ENCODE measurements around the gene CD83. TPM values are rescaled to one million over a fixed set of nuclear protein-coding genes. Genes with fewer than 3 reads are reported as not detected.

Gene CD83
- total RNA-seq, 1 donor from 2014 or later, result 1.8 TPM

DNA sequence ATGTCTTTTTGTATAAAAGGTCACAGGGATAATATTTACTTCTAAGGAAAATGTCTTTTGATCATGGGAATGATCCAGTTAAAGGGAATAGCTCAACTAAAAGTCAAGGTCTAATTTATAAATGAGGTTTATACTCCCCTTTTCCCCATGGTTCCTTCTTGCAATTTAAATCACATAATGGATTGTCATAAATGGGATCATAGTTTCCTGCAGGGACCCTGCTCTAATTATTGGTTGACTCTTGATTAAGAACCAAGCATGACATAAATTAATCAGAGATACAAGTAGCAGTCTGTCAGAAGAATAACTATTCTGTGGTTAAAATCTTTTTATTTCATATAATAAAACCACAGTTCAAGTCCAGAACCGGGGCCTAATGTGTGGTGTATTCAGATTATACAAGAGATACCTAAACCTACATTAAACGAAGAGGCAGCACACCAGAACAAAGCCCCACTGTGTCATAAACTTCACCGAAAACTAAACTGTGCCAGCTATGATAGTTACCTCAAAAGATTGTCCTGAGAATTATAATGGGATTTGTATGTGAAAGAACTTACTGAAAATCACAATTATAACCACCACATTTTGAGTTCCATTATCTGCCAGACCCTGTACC lies 43.0 kb upstream of the CD83 start:
- no peaks in the 10 kb centered on the region for H3K27me3 ChIP-seq (ENCODE audit: low read depth)
- peaks cover 12% of the 10 kb centered on the region for H3K4me1 ChIP-seq
- H3K9me3 ChIP-seq (replicated peaks), result no peaks in the 10 kb centered on the region
- H3K36me3 ChIP-seq, result no peaks in the 10 kb centered on the region
- TF ChIP-seq, protein P1, sequence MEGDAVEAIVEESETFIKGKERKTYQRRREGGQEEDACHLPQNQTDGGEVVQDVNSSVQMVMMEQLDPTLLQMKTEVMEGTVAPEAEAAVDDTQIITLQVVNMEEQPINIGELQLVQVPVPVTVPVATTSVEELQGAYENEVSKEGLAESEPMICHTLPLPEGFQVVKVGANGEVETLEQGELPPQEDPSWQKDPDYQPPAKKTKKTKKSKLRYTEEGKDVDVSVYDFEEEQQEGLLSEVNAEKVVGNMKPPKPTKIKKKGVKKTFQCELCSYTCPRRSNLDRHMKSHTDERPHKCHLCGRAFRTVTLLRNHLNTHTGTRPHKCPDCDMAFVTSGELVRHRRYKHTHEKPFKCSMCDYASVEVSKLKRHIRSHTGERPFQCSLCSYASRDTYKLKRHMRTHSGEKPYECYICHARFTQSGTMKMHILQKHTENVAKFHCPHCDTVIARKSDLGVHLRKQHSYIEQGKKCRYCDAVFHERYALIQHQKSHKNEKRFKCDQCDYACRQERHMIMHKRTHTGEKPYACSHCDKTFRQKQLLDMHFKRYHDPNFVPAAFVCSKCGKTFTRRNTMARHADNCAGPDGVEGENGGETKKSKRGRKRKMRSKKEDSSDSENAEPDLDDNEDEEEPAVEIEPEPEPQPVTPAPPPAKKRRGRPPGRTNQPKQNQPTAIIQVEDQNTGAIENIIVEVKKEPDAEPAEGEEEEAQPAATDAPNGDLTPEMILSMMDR (IDR thresholded peaks at IDR 0.05; ENCODE audit: borderline replicate concordance), result no peak
- H3K27ac ChIP-seq (replicated peaks), result peak overlapping the region; percentile 69
- H3K4me3 ChIP-seq, result peak overlapping the region; percentile 61
- DNase-seq, result no peak
- intact Hi-C loops (cut with micrococcal nuclease), result no loop called here

- DNase-seq, result no peak
- Histone ChIP-seq H3K4me3 (peak overlapping the region; percentile 61), H3K9me3 (replicated peaks) (no peaks in the 10 kb centered on the region), H3K4me1 (peaks cover 12% of the 10 kb centered on the region), H3K27me3 (ENCODE audit: low read depth) (no peaks in the 10 kb centered on the region), H3K36me3 (no peaks in the 10 kb centered on the region), H3K27ac (replicated peaks) (peak overlapping the region; percentile 69)
- intact Hi-C loops (cut with micrococcal nuclease), result no loop called here
- TF ChIP-seq, protein P1 (IDR thresholded peaks at IDR 0.05; ENCODE audit: borderline replicate concordance), result no peak
Observed at GRCh38 chr6:14075095-14075503, 42.5 kb upstream of the CD83 start.

DNA sequence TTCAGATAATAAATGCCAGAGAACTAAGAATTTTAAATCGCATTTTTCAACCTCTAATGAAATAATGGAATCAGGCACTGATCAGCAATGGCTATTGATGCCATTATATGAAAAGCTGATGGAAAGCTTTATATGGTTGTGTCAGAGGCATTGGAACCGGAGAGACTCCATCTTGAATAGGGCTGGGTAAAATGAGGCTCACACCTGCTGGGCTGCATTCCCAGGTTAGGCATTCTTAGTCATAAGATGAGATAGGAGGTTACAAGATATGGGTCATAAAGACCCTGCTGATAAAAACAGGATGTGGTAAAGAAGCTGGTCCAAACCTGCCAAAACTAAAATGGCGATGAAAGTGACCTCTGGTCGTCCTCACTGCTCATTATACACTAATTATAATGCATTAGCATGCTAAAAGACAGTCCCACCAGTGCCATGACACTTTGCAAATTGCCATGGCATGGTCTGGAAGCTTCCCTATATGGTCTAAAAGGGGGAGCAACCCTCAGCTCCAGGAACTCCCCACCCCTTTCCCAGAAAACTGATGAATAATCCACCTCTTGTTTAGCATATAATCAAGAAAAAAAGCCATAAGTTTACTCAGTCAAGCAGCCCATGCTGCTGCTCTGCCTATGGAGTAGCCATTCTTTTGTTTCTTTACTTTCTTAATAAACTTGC lies 40.2 kb upstream of the CD83 start:
- H3K27me3 ChIP-seq (ENCODE audit: low read depth), result no peaks in the 10 kb centered on the region
- intact Hi-C loops (cut with micrococcal nuclease), result no loop called here

DNA sequence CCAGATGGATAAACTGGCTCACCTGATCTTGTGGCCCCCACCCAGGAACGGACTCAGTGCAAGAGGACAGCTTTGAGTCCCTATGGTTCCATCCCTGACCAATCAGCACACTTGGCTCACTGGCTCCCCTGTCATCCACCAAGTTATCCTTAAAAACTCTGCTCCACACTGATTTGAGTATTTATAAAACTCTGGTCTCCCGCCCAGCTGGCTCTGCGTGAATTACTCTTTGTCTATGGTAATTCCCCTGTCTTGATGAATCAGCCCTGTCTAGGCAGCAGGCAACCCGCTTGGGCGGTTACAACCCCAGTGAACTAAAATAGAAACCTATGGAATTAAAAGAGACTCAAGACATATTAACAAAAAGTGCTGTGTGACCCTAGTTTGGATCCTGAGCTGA lies 38.1 kb upstream of the CD83 start:
- DNase-seq, result peak; percentile 47

More for the DNA sequence above, 40.2 kb upstream of the CD83 start:
- Histone ChIP-seq H3K27ac (replicated peaks) (no peak overlapping the region), H3K9me3 (replicated peaks) (no peaks in the 10 kb centered on the region), H3K4me3 (no peak overlapping the region), H3K36me3 (no peaks in the 10 kb centered on the region), H3K4me1 (peaks cover 12% of the 10 kb centered on the region)
- TF ChIP-seq, protein P1 (IDR thresholded peaks at IDR 0.05; ENCODE audit: borderline replicate concordance), result no peak
- no peak for DNase-seq

GRCh38 chr6:14079971-14080370 lies 37.6 kb upstream of the CD83 start:
- Histone ChIP-seq H3K27ac (replicated peaks) (no peak overlapping the region), H3K27me3 (ENCODE audit: low read depth) (peaks cover under 1% of the 10 kb centered on the region), H3K9me3 (replicated peaks) (no peaks in the 10 kb centered on the region), H3K36me3 (no peaks in the 10 kb centered on the region), H3K4me3 (no peak overlapping the region), H3K4me1 (peaks cover 6% of the 10 kb centered on the region)
- TF ChIP-seq, protein P1 (IDR thresholded peaks at IDR 0.05; ENCODE audit: borderline replicate concordance), result no peak
- intact Hi-C loops (cut with micrococcal nuclease), result no loop called here
- no peak for DNase-seq

More for the DNA sequence above, 38.1 kb upstream of the CD83 start:
- Histone ChIP-seq H3K27me3 (ENCODE audit: low read depth) (no peaks in the 10 kb centered on the region), H3K27ac (replicated peaks) (no peak overlapping the region), H3K36me3 (no peaks in the 10 kb centered on the region), H3K4me1 (peaks cover 12% of the 10 kb centered on the region), H3K4me3 (no peak overlapping the region), H3K9me3 (replicated peaks) (no peaks in the 10 kb centered on the region)
- TF ChIP-seq, protein P1 (IDR thresholded peaks at IDR 0.05; ENCODE audit: borderline replicate concordance), result no peak
- intact Hi-C loops (cut with micrococcal nuclease), result no loop called here
